Measurements from ENCODE around the gene GTPBP8. TPM values are rescaled to one million over a fixed set of nuclear protein-coding genes. Genes with fewer than 3 reads are reported as not detected.

Gene GTPBP8
- polyA plus RNA-seq, result 32.3 and 32.4 TPM in 2 replicates
- polyA minus RNA-seq, result 36.3 and 44.5 TPM in 2 replicates

DNA sequence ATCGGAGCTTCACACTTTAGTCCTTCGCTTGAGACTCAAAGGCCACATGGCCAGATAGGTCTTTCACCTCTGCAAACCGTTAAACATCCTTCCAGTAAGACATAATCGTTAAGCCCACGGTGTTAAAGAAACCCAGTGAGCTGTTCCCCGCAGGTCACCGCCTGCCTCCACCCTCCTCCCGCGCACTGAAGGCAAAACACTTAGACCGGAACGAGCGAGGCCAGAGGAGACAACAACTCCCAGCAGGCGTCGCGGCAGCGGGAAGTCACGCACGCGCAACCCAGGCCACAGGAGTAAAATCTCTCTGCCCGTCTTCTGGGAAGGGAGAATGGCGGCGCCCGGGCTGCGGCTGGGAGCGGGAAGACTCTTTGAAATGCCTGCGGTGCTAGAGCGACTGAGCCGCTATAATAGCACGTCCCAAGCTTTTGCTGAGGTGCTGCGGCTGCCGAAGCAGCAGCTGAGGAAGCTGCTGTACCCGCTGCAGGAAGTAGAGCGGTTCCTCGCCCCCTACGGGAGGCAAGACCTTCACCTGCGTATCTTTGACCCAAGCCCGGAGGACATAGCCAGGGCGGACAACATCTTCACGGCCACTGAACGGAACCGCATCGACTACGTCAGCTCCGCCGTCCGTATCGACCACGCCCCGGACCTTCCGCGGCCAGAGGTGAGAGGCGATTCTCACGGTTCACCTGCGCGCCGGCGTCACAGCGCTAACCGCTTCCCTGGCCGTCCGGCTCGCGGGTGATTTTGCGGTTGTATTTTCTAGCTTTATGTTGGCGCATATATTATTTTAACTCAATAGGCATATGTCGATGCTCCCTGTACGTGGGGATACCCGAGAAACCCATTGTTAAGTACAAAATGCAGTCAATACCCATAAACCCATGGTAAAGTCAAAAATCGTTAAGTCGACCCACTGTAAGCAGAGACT, at the start of gene GTPBP8:
TSS of gene GTPBP8 (plus strand) at position 313 of the 931 bp plus-strand sequence. CDS start at position 329, 16 bp downstream.
- peak within 1 kb of the TSS; percentile 87 for H2AFZ ChIP-seq (ENCODE audit: low read depth, low read length)

DNA sequence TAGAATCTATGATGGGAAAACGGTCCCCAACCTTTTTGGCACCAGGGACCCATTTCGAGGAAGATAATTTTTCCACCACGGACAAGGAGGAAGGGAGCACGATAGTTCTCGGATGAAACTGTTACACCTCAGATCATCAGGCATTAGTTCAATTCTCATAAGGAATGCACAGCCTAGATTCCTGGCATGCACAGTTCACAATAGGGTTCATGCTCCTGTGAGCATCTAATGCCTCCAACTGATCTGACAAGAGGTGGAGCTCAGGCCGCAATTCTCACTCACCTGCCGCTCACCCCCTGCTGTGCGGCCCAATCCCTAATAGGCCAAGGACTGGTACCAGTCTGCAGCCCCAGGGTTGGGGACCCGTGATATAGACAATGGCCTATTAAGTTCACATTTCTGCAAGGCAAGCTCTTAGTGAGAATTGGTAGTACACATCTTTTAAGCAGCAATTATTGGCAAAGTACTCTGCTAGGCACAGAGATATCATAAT, 42.4 kb upstream of the GTPBP8 start:
- Histone ChIP-seq H3K9me2 (ENCODE audit: insufficient read depth, low read length) (no peaks in the 10 kb centered on the region), H3K36me3 (ENCODE audit: insufficient read depth, low read length) (no peaks in the 10 kb centered on the region), H3K4me2 (ENCODE audit: low read length) (no peak overlapping the region), H3K27ac (ENCODE audit: low read length) (no peak overlapping the region), H3F3A (ENCODE audit: insufficient read depth, low read length, poor library complexity, severe bottlenecking) (no peaks in the 10 kb centered on the region), H3K9me3 (ENCODE audit: low read length) (no peaks in the 10 kb centered on the region), H3K4me3 (ENCODE audit: low read length) (no peak overlapping the region), H3K79me2 (replicated peaks; ENCODE audit: insufficient read depth, low read length) (no peaks in the 10 kb centered on the region), H4K20me1 (ENCODE audit: insufficient read depth) (no peaks in the 10 kb centered on the region), H3K27me3 (ENCODE audit: insufficient read depth, low read depth, low read length) (no peaks in the 10 kb centered on the region), H3K9ac (ENCODE audit: low read length) (no peak overlapping the region), H2AFZ (ENCODE audit: low read depth, low read length) (no peak overlapping the region)
- TF ChIP-seq SMC3 (conservative IDR thresholded peaks at IDR 0.05; ENCODE audit: poor library complexity) (no peak), MXI1 (conservative IDR thresholded peaks at IDR 0.05; ENCODE audit: poor library complexity, severe bottlenecking) (no peak), POLR2AphosphoS5 (IDR thresholded peaks at IDR 0.05) (no peak), EZH2 (IDR thresholded peaks at IDR 0.05; ENCODE audit: borderline replicate concordance, insufficient read depth, low read length, poor library complexity, severe bottlenecking) (no peak), TAF1 (IDR thresholded peaks at IDR 0.05; ENCODE audit: low read depth) (no peak), CTCF (IDR thresholded peaks at IDR 0.05; ENCODE audit: poor library complexity, severe bottlenecking) (no peak)

More for the DNA sequence above, at the start of gene GTPBP8:
- H3K36me3 ChIP-seq (ENCODE audit: insufficient read depth, low read length), result no peaks in the 10 kb centered on the region
- no peaks in the 10 kb centered on the region for H4K20me1 ChIP-seq (ENCODE audit: insufficient read depth)
- peaks cover 23% of the 10 kb centered on the region for H3K79me2 ChIP-seq (replicated peaks; ENCODE audit: insufficient read depth, low read length)
- peak within 1 kb of the TSS; percentile 95 for H3K9ac ChIP-seq (ENCODE audit: low read length)
- H3K9me2 ChIP-seq (ENCODE audit: insufficient read depth, low read length), result no peaks in the 10 kb centered on the region
- peaks cover 6% of the 10 kb centered on the region for H3F3A ChIP-seq (ENCODE audit: insufficient read depth, low read length, poor library complexity, severe bottlenecking)
- H3K27ac ChIP-seq (ENCODE audit: low read length), result peak within 1 kb of the TSS; percentile 94
- no peaks in the 10 kb centered on the region for H3K27me3 ChIP-seq (ENCODE audit: insufficient read depth, low read depth, low read length)
- TF ChIP-seq MXI1 (conservative IDR thresholded peaks at IDR 0.05; ENCODE audit: poor library complexity, severe bottlenecking), result peak; percentile 83
- TF ChIP-seq POLR2AphosphoS5 (IDR thresholded peaks at IDR 0.05), result peak; percentile 85
- TF ChIP-seq TAF1 (IDR thresholded peaks at IDR 0.05; ENCODE audit: low read depth), result peak; percentile 73
- peak; percentile 49 for TF ChIP-seq CTCF (IDR thresholded peaks at IDR 0.05; ENCODE audit: poor library complexity, severe bottlenecking)
- peak; percentile 54 for TF ChIP-seq SMC3 (conservative IDR thresholded peaks at IDR 0.05; ENCODE audit: poor library complexity)
- TF ChIP-seq, protein P1, sequence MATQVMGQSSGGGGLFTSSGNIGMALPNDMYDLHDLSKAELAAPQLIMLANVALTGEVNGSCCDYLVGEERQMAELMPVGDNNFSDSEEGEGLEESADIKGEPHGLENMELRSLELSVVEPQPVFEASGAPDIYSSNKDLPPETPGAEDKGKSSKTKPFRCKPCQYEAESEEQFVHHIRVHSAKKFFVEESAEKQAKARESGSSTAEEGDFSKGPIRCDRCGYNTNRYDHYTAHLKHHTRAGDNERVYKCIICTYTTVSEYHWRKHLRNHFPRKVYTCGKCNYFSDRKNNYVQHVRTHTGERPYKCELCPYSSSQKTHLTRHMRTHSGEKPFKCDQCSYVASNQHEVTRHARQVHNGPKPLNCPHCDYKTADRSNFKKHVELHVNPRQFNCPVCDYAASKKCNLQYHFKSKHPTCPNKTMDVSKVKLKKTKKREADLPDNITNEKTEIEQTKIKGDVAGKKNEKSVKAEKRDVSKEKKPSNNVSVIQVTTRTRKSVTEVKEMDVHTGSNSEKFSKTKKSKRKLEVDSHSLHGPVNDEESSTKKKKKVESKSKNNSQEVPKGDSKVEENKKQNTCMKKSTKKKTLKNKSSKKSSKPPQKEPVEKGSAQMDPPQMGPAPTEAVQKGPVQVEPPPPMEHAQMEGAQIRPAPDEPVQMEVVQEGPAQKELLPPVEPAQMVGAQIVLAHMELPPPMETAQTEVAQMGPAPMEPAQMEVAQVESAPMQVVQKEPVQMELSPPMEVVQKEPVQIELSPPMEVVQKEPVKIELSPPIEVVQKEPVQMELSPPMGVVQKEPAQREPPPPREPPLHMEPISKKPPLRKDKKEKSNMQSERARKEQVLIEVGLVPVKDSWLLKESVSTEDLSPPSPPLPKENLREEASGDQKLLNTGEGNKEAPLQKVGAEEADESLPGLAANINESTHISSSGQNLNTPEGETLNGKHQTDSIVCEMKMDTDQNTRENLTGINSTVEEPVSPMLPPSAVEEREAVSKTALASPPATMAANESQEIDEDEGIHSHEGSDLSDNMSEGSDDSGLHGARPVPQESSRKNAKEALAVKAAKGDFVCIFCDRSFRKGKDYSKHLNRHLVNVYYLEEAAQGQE (IDR thresholded peaks at IDR 0.05; ENCODE audit: borderline replicate concordance), result peak; percentile 94
- TF ChIP-seq RAD21 (conservative IDR thresholded peaks at IDR 0.05), result peak; percentile 42
- TF ChIP-seq EZH2 (IDR thresholded peaks at IDR 0.05; ENCODE audit: borderline replicate concordance, insufficient read depth, low read length, poor library complexity, severe bottlenecking), result no peak
- peak; percentile 51 for TF ChIP-seq EP300 (conservative IDR thresholded peaks at IDR 0.05; ENCODE audit: poor library complexity, severe bottlenecking)
- peak within 1 kb of the TSS; percentile 86 for H3K4me3 ChIP-seq (ENCODE audit: low read length)
- H3K9me3 ChIP-seq (ENCODE audit: low read length), result no peaks in the 10 kb centered on the region
- peak within 1 kb of the TSS; percentile 75 for H3K4me2 ChIP-seq (ENCODE audit: low read length)

Measured in neural cell (in vitro differentiated cells).